Kidney glomerular epithelial cell (primary cell): ENCODE data around the gene SLCO2B1.

Experiments used
- DNase-seq: peaks from one replicate; lab custom pipeline; 2025; lab: John Stamatoyannopoulos, UW

Gene SLCO2B1

GRCh38 chr11:75193711-75194110, 42.8 kb downstream of the SLCO2B1 start:
- no peak for DNase-seq

GRCh38 chr11:75194147-75194546, 43.2 kb downstream of the SLCO2B1 start:
- no peak for DNase-seq

- DNase-seq = no peak
Measured at GRCh38 chr11:75195167-75195962, 44.5 kb downstream of the SLCO2B1 start.

- no peak for DNase-seq
Measured at GRCh38 chr11:75196426-75196825, 45.5 kb downstream of the SLCO2B1 start.

GRCh38 chr11:75197512-75198277, 46.8 kb downstream of the SLCO2B1 start:
- DNase-seq = no peak

- no peak for DNase-seq
Measured at GRCh38 chr11:75198278-75198973, 47.5 kb downstream of the SLCO2B1 start.

GRCh38 chr11:75199412-75199955, 48.6 kb downstream of the SLCO2B1 start:
- DNase-seq = no peak

GRCh38 chr11:75200051-75200450, 49.1 kb downstream of the SLCO2B1 start:
- no peak for DNase-seq

- no peak for DNase-seq
Measured at GRCh38 chr11:75200531-75200930, 49.6 kb downstream of the SLCO2B1 start.

GRCh38 chr11:75201771-75202170, 50.9 kb downstream of the SLCO2B1 start:
- no peak for DNase-seq

- DNase-seq = no peak
Measured at GRCh38 chr11:75202195-75202594, 51.3 kb downstream of the SLCO2B1 start.

- DNase-seq = no peak
Measured at GRCh38 chr11:75203138-75203537, 52.2 kb downstream of the SLCO2B1 start.

- no peak for DNase-seq
Measured at GRCh38 chr11:75203641-75204011, 52.7 kb downstream of the SLCO2B1 start.

- no peak for DNase-seq
Measured at GRCh38 chr11:75204012-75204674, 53.2 kb downstream of the SLCO2B1 start.

- DNase-seq = peak; percentile 84
Measured at GRCh38 chr11:75204685-75205563, 54.0 kb downstream of the SLCO2B1 start.

GRCh38 chr11:75205564-75206020, 54.7 kb downstream of the SLCO2B1 start:
- DNase-seq = no peak

- DNase-seq = no peak
Measured at GRCh38 chr11:75208446-75208845, 57.5 kb downstream of the SLCO2B1 start.

- no peak for DNase-seq
Measured at GRCh38 chr11:75212411-75212810, 61.5 kb downstream of the SLCO2B1 start.

- DNase-seq = peak; percentile 80
Measured at GRCh38 chr11:75214411-75214821, 63.5 kb downstream of the SLCO2B1 start.

- no peak for DNase-seq
Measured at GRCh38 chr11:75214843-75215242, 63.9 kb downstream of the SLCO2B1 start.

- no peak for DNase-seq
Measured at GRCh38 chr11:75219869-75220268, 69.0 kb downstream of the SLCO2B1 start.
